Measurements from ENCODE around the gene BHLHE23.
A peak's percentile ranks its signal among the peaks of the same experiment; 100 is the strongest.

Gene BHLHE23

DNA sequence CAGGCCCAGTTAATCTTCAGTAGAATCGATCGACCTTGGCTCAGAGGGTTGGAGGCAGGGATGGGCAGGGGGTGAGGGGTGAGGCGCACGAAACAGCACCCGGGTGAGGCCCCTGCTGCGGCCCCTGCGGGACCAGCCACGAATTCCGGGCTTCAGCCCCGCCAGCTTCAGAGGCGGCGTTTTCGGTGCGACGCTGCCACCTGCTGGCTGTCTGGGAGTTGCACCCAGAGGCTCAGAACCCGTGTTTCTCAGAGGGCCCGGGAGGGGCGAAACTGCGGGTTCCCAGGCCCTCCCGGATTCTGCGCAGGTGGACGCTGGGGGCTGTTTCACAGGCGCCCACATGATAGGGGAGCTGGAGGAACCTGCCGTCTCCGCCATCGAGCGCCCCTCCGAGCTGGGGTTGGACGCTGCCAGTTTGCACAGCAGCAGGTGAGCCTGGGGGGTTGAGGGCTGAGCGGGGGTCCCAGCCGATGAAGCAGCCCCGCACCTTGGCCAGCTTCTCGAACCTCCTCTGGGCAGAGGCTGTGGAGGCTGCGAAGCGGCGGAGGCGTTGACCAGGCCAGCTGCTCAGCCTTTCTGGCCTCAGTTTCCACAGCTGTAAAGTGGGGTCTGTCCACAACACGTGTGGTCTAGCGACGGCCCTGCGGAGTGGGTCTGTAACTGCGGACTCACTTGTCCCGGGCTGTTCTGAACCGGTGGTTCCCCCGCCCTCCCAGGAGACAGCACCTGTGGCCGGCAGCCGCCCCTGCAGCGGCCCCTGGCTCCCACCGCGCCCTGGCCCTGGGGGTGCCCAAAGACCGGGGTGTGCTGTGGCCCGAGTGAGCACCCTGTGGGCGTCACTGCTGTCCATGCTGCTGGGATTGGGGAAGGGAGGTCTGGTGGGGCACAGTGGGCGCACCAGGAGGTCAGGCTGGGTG, 2.5 kb upstream of the BHLHE23 start:
- DNase-seq = peak; percentile 74

- no peak for DNase-seq
Measured at GRCh38 chr20:63008541-63009044, 1.8 kb upstream of the BHLHE23 start.

DNA sequence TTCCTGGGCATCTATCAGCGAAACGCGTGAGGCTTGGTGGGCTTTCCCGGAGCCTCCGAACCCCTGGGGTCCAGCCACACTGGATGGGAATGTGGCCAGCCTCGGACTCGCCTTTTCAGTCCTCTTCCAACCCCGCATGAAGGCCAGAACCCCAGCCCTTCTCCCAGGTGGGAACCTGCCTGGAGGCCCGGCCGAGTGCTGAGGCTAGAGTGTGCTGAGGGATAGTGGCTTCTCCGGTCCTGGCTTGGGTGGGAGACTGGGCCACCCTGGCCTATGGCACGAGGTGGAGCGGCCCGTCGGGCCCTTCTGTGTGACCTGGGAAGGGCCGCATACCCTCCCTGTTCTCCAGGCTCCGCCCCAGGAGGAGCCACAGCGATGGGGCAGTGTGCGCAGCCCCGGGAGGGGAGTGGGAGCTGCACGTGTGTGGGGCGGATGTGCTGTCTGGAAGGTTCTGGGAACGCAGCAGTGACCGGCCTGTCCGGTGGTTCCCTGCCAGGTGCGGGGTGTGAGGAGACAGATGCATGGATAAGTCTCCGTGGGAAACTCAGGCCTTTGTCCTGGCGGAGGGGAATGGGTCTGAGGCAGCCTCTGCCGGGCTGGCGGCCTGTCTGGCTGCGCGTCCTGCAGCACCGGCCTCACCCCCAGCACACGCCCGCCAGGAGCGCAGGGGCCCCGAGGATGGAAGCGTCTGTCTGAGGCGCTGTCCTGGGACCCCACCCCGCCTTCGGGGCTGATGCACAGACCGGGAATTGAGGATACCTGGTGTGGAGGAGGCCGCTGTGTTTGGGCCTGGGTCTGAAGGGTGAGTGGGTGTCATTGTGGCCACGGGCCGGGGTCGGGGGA, 1.1 kb upstream of the BHLHE23 start:
- peak; percentile 44 for DNase-seq

- DNase-seq = no peak
Measured at GRCh38 chr20:63007360-63007645, 539 bp upstream of the BHLHE23 start.

DNA sequence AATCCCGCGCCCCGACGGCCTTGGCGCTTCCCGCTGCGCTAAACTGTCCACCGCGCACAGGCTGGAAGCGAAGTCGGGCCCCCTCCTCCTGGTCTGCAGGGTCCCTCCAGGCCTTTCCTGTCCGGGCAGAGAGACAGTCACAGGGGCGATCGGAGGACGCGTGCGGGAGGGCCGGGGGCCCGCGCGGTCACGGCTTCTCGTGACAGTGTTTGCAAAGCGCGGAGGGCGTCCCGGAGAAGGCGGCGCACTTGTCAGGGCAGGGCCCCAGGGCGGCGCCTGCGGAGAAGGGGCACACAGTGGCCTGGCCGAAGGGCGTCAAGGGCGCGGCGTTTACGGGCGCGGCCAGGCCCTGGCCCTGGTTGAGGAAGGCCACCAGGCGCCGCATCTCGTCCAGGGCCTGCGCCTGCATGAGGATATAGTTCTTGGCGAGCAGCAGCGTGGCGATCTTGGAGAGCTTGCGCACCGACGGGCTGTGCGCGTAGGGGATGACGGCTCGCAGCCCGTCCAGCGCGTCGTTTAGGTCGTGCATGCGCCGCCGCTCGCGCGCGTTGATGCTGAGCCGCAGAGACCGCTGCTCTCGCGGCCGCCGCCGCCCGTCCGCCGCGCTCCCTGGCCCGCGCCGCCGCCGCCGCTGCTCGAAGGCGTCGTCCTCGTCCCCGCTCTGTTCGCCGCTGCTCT, 763 bp downstream of the BHLHE23 start:
- DNase-seq = peak; percentile 56

DNA sequence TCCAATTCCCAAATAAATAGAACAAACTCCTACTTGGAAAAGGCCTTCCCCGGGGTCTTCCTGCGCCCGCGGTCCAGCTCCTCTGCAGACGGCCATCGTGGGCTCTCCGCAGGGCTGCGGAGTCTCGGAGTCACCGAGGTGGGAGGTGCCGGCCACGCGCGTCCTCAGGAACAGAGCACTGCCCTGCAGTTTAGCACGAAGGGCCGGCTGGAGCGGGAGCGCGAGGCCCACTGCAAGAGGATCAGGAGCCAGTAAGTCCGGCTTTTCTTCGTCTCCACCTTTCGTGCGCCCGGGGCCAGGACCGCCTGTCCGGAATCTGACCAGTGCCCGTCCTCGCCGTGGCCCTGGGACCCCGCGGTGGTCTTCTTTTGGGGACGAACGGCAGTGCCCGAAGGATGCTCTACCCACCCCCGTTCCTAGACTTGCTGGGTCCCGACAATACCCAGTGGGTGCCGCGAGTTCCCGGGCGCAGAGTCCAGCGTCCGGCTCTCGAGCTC, 1.4 kb downstream of the BHLHE23 start:
- no peak for DNase-seq

DNA sequence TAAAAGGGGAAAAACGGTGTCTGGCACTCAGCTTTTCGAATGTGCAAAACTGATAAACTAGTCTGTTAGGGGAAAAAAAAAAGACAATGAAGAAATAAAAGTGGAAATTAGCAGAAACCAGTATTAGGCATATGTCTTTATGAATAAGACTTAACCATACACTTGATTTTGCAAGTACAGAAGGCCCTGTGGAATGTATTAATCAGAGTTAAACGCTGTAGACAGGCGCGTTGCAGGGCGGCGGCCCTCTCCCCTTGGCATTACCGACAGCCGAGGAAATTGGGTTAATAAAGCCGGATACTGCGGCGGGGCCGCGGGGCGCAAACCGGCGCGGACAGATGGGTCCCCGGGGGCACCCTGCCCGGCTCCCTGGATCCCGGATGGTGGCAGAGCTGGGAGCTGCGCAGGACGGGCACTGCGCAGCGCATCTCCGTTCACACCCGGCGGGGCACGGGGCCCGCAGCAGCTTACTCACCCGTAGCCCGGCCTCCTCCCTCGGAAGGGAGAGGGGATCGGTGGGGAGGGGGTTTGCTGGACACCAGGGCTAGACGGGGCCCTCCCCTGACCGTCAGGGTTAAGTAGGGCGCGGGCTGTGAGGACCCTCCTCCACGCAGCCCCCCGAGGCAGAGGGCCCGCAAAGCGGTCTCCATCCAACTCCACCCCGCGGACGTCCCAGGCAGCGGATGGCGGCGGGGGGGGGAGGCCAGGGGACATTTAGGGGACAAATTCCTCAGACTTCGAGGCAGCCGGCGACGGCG, 2.0 kb downstream of the BHLHE23 start:
- DNase-seq = no peak

DNA sequence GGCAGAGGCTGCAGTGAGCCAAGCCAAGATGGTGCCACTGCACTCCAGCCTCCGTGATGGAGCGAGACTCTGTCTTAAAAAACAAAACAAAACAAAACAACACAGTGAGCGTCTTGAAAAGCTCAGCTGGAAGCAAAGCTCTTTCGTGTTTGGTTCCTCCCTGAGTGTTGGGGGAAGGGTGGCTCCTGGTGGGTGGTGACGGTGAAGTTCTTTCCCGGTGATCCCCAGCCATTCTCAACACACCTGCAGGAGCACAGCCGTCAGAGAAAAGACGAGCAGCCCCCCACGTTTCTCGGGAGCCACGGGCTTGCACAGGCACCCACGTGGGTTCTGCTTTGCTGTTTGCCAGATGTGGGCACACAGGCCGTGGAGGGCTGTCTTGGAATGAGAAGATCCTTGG, 3.2 kb downstream of the BHLHE23 start:
- DNase-seq = no peak

GRCh38 chr20:63002511-63002910, 4.3 kb downstream of the BHLHE23 start:
- no peak for DNase-seq

DNA sequence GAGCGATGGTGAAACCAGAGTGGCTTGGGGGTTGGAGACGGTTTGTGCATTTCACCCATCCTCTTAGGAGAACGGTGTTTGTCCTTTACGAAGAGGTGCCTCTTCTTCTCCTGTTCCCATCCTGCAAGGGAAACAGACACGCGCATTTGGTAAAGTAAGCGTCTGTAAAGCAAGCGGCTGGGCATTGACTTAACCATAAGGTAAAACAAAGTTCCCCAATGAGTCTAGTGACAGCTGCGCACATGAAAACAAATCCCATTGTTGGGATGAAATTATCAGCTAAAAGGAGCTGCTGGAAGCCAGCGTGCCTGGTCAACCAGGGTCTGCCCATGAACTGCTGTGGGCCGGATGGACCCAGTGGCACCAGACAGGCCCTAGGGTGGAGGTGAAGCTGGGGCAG, 5.8 kb downstream of the BHLHE23 start:
- no peak for DNase-seq

GRCh38 chr20:63000036-63000435, 6.7 kb downstream of the BHLHE23 start:
- no peak for DNase-seq

DNA sequence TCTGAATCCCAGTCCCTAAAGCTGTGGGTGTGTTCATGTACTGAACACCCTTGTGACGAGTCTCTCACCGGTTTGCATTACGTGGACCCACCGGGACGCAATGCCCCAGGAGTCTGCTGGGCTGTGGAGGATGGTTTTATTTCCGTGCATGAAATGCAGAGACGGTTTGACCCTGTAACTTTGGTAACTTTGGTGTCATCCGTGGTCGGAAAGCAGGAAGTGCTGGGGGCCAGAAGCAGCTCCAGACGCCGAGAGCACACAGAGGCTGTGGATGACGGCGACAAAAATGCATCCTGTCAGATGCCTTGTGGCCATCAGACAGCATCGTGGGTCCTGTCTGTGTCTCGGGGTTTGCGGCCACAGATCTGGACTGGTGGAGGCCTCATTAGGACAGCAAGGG, 7.2 kb downstream of the BHLHE23 start:
- no peak for DNase-seq

- no peak for DNase-seq
Measured at GRCh38 chr20:62998449-62998848, 8.3 kb downstream of the BHLHE23 start.

GRCh38 chr20:62997417-62998035, 9.2 kb downstream of the BHLHE23 start:
- no peak for DNase-seq

DNA sequence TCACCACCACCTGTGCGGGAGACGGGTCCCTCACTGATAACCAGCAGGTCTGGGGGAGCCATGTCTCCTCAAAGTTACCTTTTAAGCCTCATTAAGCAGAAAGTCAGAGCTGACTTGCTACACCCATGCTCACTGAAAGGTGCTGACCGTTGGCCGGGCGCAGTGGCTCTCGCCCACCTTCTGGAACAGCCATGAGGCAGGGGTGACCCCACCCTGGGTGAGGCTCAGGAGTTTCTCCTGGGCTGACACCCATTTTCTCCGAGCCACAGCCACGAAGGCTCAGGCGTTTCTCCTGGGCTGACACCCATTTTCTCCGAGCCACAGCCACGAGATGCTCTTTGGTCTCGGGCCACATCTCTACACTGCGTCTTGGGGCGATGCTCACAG, 10.2 kb downstream of the BHLHE23 start:
- DNase-seq = no peak

DNA sequence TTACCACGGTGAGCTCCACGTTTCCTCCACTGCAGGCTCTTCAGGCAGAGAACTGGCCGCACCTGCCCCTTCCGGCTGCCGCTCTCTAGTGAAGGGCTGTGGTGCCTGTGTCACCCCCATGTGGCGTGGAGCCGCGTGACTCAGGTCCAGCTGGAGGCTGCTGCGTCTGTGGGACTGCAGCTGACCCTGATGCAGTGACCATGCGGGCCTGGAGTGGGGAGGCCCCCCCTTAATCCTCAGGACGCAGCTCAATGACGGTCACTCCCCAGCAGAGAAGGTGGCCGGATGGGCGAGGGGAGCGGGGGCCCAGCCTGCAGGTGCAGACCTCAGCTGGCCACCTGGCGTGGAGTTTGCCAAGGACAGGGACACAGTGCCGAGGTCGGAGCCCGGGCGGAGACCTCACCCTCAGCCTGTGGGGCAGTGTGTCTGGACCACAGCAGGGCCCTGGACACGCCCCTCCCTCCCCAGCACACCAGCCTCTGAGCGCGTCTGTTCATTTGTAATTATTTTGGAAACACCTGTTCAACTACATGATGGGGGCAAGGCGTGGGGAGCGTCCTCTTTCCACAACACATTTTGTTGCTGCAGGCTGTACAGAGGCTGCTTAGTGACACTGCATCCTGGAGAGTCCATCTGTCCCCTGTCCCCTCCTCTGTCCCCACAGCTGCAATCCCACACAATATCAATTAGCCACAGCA, 10.7 kb downstream of the BHLHE23 start:
- DNase-seq = no peak

DNA sequence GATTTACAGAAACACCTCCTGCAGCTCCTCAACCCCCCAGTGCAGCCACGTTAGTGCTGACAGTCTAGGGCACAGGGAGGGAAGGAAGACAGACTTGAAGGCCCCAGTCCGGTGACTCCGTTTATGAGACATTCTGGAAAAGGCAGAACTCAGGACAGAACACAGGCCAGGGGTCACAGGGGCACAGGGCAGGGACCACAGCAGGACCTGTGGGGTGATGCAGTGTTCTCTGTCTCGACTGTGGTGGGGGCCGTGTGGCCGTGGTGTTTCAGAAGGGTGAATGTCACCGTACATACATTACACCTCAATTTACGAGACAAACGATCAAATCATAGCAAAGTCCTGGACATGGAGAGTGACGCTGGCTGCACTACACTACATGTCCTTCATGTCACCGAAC, 11.3 kb downstream of the BHLHE23 start:
- no peak for DNase-seq

DNA sequence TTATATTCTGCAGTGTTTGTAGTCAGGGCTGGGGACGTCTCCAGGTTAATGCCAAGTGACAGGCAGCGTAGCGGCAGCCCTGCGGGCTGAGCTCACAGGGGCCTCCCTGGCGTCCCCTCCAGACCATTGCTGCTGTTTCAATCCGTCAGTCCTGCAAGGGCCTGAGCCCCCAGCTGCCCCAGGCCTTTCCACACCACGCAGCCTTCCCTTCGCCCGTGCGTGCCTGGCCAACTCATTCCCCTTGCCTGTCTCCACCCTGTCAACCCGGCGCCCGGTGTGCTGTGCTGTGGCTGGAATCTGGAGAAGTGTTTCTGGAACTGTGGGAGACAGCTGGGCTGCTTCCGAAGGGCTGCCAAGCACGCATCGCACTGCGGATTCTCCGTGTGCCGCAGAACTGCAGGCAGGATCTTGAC, 11.9 kb downstream of the BHLHE23 start:
- no peak for DNase-seq

- no peak for DNase-seq
Measured at GRCh38 chr20:62993856-62994494, 12.8 kb downstream of the BHLHE23 start.

- DNase-seq = no peak
Measured at GRCh38 chr20:62991863-62992262, 14.9 kb downstream of the BHLHE23 start.

Measured in right kidney (tissue), 1 donor.